H7 (cell line): ENCODE data around the gene DFFB. TPM values are rescaled to one million over a fixed set of nuclear protein-coding genes. Genes with fewer than 3 reads are reported as not detected.

Experiments used
- DNase-seq: peaks from one replicate; pipeline ENCODE4 v3.0.0; 2012
- H3K27me3 ChIP-seq: 2 replicates; pipeline ENCODE4 v1.6.0; 2011; ENCODE audit warnings: mild to moderate bottlenecking, low read length; ENCODE audit not compliant: control insufficient read depth, insufficient read depth
- H3K36me3 ChIP-seq: replicated peaks from 2 replicates; pipeline ENCODE4 v1.5.1; 2011; ENCODE audit warnings: low read length; ENCODE audit not compliant: control insufficient read depth, insufficient read depth
- H3K4me3 ChIP-seq: 2 replicates; pipeline ENCODE4 v1.5.1; 2011; ENCODE audit warnings: low read depth, mild to moderate bottlenecking, control low read depth, low read length, moderate library complexity; ENCODE audit not compliant: insufficient read depth
- total RNA-seq: library from RNA; depleted of rRNA; stranded (reverse); fragments of >200 nt; shearing (Covaris generic); gene quantifications from 2 replicates; pipeline ENCODE4 v1.2.3, GENCODE V29; 2014

DFFB gene
- total RNA-seq, 1 experiment from 2014 or later = 12.1 TPM

DNA sequence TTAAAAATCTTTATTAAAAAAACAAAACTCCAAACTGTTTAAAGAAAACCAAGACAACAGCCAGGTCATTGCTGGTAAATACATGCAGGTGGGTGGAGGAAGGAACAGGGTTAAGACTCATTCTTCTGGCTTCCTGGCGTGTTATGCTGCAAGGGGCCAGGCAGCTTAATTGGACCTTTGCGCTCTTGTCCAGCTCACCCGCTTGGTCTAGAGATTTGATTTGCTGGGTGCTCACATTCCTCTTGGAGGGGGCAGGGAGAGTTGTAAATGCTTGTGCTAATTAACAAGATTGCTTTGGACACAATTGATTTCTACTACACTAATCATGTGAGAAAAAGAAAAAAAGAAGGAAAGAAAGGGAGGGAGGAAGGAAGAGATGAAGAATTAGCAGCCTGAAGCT is 10.7 kb upstream of the DFFB start:
- H3K27me3 ChIP-seq = no peaks in the 10 kb centered on the region
- no peak for DNase-seq
- no peak overlapping the region for H3K4me3 ChIP-seq
- H3K36me3 ChIP-seq = peaks cover 2% of the 10 kb centered on the region

- Histone ChIP-seq H3K36me3 (peaks cover 2% of the 10 kb centered on the region), H3K27me3 (no peaks in the 10 kb centered on the region), H3K4me3 (no peak overlapping the region)
- no peak for DNase-seq
Measured at GRCh38 chr1:3847081-3847480, 10.2 kb upstream of the DFFB start.

DNA sequence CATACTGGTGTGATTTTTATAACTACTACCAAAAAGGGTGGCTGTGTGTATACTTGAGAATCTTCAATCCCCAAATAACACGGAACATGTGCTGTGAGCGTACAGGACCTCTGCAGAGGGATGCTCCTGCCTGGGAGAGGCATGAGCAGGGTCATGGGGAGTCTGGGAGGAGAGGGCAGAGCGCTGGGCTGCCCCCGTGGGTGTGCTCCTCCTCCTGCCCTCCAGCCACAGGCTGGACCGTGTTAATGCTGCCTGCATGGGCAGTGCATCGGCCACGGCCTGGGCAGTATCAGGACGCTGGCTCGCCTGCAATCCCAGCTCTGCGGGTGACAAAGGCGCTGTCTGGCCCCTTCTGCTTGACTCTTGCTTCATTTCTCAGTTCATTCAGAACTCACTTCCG is 6.4 kb upstream of the DFFB start:
- Histone ChIP-seq H3K4me3 (no peak overlapping the region), H3K27me3 (no peaks in the 10 kb centered on the region), H3K36me3 (peaks cover 2% of the 10 kb centered on the region)
- no peak for DNase-seq

DNA sequence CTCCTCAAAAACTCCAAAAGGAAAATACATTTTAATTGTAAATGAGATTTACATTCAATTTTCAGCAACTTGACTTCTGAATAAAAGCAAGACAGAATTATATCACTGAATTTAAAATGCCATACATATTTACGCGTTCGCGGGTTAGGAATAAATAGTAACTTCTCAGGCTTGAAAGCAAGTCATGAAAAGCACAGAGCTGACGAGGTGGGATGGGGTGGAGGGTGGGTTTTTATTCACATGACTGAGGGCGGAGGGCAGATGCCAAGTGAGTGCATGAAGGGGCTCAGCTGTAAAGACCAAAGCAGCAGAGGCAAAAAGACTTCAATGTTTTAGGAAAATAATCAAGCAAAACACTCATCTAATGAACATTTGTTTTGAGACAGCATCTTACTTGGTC is 6.0 kb upstream of the DFFB start:
- no peak for DNase-seq
- Histone ChIP-seq H3K36me3 (peaks cover 2% of the 10 kb centered on the region), H3K27me3 (no peaks in the 10 kb centered on the region), H3K4me3 (no peak overlapping the region)

DNA sequence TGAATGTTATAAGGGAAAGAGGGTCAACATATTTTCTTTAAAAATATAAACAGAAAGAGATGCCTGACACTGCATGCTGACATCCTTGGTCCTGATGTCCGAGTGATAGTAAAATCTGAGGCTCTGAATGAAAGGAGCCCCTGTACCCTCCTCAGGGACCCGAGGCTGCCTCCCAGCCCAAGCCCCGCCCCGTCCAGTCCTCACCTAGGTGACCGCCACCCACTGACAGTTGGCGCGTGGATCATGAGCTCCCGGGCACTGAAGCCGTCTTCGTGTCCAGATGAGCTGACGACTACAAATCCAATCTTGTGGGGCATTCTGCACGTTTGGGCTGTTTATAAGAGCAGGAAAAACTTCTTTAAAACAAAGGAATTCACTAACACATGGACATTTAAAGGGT is 5.2 kb upstream of the DFFB start:
- Histone ChIP-seq H3K36me3 (peaks cover 2% of the 10 kb centered on the region), H3K4me3 (no peak overlapping the region), H3K27me3 (no peaks in the 10 kb centered on the region)
- DNase-seq = peak; percentile 46

- peak; percentile 60 for DNase-seq
- H3K27me3 ChIP-seq = peaks cover 4% of the 10 kb centered on the region; the same call in 1 of the 2 replicates
- H3K4me3 ChIP-seq = no peak overlapping the region
- H3K36me3 ChIP-seq = peaks cover 2% of the 10 kb centered on the region
Measured at GRCh38 chr1:3852711-3853485, 4.4 kb upstream of the DFFB start.

GRCh38 chr1:3857791-3858129 is 484 bp downstream of the DFFB start:
- H3K36me3 ChIP-seq = no peaks in the 10 kb centered on the region
- H3K4me3 ChIP-seq = peak overlapping the region; percentile 95
- DNase-seq = no peak
- peaks cover 11% of the 10 kb centered on the region for H3K27me3 ChIP-seq

- H3K36me3 ChIP-seq = no peaks in the 10 kb centered on the region
- peak; percentile 66 for DNase-seq
- H3K27me3 ChIP-seq = peaks cover 11% of the 10 kb centered on the region
- peak overlapping the region; percentile 95 for H3K4me3 ChIP-seq
Measured at GRCh38 chr1:3858231-3858981, 1.1 kb downstream of the DFFB start.

GRCh38 chr1:3863231-3863935 is 6.1 kb downstream of the DFFB start:
- no peak overlapping the region for H3K4me3 ChIP-seq
- peaks cover 3% of the 10 kb centered on the region for H3K27me3 ChIP-seq
- H3K36me3 ChIP-seq = no peaks in the 10 kb centered on the region
- DNase-seq = no peak

- Histone ChIP-seq H3K4me3 (no peak overlapping the region), H3K27me3 (no peaks in the 10 kb centered on the region), H3K36me3 (no peaks in the 10 kb centered on the region)
- no peak for DNase-seq
Measured at GRCh38 chr1:3864884-3865283, 7.6 kb downstream of the DFFB start.

- no peaks in the 10 kb centered on the region for H3K27me3 ChIP-seq
- H3K36me3 ChIP-seq = no peaks in the 10 kb centered on the region
- H3K4me3 ChIP-seq = no peak overlapping the region
- DNase-seq = no peak
Measured at GRCh38 chr1:3865606-3866160, 8.4 kb downstream of the DFFB start.

DNA sequence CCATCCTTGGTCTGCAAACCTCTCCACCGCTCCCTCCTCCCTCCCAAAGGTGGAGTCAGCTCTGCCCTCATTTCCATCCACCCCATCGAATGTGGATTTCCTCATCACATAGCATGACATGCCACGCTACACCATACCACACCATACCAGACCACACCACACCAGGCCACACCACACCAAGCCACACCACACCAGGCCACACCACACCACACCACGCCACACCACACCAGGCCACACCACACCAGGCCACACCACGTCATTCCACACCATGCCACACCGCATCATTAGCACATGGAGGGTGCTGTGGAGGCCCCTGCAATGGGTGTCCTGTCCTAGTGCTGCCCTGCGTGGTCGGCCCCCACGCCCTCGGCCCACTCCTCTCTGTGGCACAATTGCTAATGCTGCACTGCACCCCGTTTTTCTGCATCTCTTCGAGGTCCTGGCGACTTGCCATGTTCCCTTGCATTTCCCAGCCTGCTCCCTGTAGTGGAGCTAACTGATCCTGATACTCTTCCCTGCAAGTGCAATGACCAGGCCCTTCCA is 11.3 kb downstream of the DFFB start:
- Histone ChIP-seq H3K36me3 (no peaks in the 10 kb centered on the region; the same call in 1 of the 2 replicates), H3K27me3 (no peaks in the 10 kb centered on the region), H3K4me3 (no peak overlapping the region)
- DNase-seq = no peak

DNA sequence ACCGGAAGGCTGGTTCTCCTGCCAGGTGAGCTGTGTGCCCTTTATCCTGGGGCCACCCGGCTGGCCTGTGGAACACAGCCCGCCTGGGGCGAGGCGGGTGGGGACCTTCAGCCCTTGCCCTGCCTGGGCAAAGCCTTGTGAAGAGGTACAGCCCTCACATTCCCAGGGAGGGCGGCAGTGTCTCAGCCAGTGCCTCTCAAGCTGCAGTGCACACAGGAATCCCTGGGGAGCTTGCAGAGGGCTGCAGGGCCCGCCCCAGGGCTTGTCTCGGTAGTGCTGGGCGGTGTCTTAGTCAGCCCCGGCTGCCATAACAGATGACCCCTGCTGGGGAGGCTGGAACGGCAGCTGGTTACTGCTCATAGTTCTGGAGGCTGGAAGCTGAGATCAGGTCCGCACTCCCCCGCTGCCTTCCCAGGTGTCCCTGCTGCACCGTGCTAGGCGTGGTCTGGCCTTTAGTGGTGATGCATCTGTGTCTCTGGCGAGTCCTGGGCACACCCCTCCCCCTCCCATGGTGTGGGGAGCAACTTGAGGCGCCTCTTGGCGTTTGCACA is 12.6 kb downstream of the DFFB start:
- DNase-seq = peak; percentile 52
- no peaks in the 10 kb centered on the region; the same call in 1 of the 2 replicates for H3K36me3 ChIP-seq
- H3K4me3 ChIP-seq = no peak overlapping the region
- no peaks in the 10 kb centered on the region for H3K27me3 ChIP-seq

DNA sequence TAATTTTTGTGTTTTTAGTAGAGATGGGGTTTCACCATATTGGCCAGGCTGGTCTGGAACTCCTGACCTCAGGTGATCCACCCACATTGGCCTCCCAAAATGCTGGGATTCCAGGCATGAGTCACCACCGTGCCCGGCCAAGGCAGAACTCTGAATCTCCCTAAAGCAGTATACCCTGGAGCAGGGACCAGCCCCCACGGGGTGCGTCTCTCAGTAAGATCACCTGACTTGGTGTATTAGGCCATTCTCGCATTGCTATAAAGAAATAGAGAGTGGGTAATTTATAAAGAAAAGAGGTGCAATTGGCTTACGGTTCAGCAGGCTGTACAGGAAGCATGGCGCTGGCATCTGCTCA is 14.2 kb downstream of the DFFB start:
- DNase-seq = no peak
- H3K36me3 ChIP-seq = no peaks in the 10 kb centered on the region; the same call in 1 of the 2 replicates
- H3K4me3 ChIP-seq = no peak overlapping the region
- H3K27me3 ChIP-seq = no peaks in the 10 kb centered on the region
